Measurements from ENCODE around the gene AGPAT2. TPM values are rescaled to one million over a fixed set of nuclear protein-coding genes. Genes with fewer than 3 reads are reported as not detected.

Gene AGPAT2
- total RNA-seq, 1 donor from 2014 or later, result 47.8 TPM

DNA sequence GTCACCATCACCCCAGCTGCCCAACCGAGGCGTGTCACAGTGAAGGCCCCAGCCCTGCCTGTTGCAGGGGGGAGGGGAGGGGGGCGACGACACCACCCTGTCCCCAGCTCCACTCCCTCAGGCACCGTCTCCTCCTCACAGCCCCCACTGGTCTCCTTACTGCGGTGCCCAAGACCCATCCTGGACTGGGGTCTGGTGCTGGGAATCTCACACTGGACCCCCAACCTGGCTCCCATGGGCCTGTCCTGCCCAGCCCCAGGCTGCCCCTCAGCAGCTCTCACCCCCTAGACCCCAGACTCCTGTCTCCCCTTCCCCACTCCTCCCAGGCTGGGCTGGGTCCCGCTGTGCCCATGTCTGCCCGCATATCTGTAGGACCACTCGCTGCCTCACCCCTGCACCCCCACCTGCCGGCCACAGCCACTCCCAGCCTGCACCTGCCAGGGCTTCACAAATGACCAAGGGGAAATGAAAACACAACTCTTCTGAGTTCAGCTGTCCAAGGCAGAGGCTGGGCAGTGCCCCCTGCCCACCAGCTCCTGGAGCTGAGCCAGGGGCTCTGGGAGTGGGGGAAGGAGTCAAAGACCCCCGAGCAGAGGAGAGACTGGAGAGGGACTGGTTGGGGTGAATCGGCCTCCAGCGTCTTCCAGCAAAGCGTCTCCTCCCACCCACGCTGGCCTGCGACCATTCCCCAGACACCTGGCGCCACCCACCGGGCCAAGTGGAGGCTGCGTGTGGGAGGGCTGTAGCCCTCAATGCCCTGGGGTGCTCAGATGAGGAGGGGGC, 57.2 kb downstream of the AGPAT2 start:
- Mint-ChIP-seq H3K27me3 (peaks cover 4% of the 10 kb centered on the region), H3K9me3 (no peaks in the 10 kb centered on the region), H3K4me1 (ENCODE audit: unreplicated experiment) (peaks cover 11% of the 10 kb centered on the region), H3K36me3 (no peaks in the 10 kb centered on the region), H3K27ac (no peak overlapping the region), H3K4me3 (no peak overlapping the region)
- DNase-seq (ENCODE audit: extremely low spot score, unreplicated experiment), result peak; percentile 83
- TF ChIP-seq, protein P1, sequence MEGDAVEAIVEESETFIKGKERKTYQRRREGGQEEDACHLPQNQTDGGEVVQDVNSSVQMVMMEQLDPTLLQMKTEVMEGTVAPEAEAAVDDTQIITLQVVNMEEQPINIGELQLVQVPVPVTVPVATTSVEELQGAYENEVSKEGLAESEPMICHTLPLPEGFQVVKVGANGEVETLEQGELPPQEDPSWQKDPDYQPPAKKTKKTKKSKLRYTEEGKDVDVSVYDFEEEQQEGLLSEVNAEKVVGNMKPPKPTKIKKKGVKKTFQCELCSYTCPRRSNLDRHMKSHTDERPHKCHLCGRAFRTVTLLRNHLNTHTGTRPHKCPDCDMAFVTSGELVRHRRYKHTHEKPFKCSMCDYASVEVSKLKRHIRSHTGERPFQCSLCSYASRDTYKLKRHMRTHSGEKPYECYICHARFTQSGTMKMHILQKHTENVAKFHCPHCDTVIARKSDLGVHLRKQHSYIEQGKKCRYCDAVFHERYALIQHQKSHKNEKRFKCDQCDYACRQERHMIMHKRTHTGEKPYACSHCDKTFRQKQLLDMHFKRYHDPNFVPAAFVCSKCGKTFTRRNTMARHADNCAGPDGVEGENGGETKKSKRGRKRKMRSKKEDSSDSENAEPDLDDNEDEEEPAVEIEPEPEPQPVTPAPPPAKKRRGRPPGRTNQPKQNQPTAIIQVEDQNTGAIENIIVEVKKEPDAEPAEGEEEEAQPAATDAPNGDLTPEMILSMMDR (conservative IDR thresholded peaks at IDR 0.05), result peak; percentile 78

DNA sequence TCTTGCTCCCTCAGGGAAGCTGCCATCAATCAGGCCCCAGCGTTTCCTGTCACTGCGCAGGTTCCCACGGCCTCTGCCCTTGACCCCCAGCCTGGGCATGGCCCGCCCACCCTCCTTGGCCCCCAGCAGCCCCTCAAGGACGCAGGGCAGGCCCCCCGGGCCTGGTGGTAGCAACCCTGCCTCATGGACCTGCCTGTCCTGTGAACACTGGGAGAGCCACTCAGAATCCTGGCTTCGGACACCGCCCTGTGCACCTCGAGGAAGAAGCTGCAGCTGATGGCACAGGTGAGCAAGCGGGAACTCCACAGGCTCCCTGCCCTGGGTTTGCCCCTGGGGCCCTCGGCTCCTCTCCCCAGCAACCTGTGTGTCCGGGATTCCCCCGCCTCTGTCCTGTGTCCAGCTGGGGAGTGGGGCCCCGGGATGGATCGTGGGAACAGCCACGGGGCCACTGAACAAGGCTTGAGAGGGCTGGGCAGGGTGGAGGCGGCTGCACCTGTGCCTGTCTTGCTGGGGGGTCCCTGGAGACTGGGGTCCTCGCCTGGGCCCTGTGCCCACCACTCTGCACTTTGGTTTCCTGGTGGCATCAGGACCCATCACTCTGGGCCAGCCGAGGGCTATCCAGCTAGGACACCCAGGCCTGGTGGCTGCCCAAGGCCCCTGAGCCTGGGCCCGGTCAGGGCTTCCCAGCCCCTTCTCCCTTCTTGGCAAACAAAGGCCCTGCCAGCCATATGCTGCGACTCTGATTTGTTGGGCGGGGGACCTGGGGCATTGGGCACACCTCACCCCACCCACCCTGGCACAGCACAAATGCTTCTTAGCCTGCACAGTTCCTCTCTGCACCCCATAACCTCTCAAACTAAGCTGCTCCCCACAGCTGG, 58.0 kb downstream of the AGPAT2 start:
- Mint-ChIP-seq H3K4me1 (ENCODE audit: unreplicated experiment) (peaks cover 11% of the 10 kb centered on the region), H3K27ac (no peak overlapping the region), H3K27me3 (no peaks in the 10 kb centered on the region), H3K9me3 (no peaks in the 10 kb centered on the region), H3K4me3 (no peak overlapping the region), H3K36me3 (no peaks in the 10 kb centered on the region)
- TF ChIP-seq, protein P1 (conservative IDR thresholded peaks at IDR 0.05), result no peak
- DNase-seq (ENCODE audit: extremely low spot score, unreplicated experiment), result no peak

DNA sequence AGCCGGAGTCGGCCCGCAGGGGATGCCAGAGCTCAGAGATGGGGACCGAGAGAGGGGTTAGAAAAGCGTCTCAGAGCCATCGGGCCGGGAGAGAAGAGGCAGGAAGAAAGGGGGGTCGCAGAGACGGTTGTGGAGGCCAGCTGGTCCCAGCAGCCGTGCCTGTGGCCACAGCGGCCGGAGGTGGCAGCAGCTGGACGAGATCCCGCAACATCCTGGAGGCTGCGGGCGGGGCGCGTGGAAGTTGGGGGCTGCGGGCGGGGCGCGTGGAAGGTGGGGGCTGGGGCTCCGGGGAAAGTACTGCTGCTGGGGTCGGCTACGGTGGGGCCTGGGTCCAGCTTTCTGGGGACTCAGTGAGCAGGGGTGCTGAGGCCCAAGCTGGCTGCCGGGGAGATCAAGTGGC, 59.0 kb downstream of the AGPAT2 start:
- TF ChIP-seq, protein P1 (conservative IDR thresholded peaks at IDR 0.05), result no peak
- Mint-ChIP-seq H3K4me1 (ENCODE audit: unreplicated experiment) (peaks cover 11% of the 10 kb centered on the region), H3K9me3 (no peaks in the 10 kb centered on the region), H3K36me3 (no peaks in the 10 kb centered on the region), H3K27ac (no peak overlapping the region), H3K4me3 (no peak overlapping the region), H3K27me3 (no peaks in the 10 kb centered on the region)
- no peak for DNase-seq (ENCODE audit: extremely low spot score, unreplicated experiment)

DNA sequence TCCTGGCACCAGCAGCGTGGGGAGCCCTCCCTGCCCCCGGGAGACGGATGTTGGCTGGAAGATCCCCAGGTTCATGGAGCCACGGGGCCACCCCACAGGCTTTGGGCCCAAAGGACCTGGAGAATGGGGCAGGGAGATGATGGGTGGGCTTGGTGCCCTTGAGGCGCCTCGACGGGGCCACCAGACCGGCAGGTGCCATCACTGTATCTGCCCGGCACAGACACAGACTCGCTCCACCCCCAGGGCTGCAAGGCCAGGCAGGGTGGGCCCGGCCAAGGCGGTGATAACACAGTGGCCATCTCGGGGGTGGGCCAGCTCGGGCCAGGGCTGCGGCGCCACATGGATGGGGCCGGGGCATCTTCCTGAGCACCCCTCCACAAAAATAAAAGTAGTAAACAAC, 59.6 kb downstream of the AGPAT2 start:
- DNase-seq (ENCODE audit: extremely low spot score, unreplicated experiment), result no peak
- TF ChIP-seq, protein P1 (conservative IDR thresholded peaks at IDR 0.05), result no peak
- no peak overlapping the region for H3K27ac Mint-ChIP-seq
- no peaks in the 10 kb centered on the region for H3K27me3 Mint-ChIP-seq
- no peaks in the 10 kb centered on the region for H3K36me3 Mint-ChIP-seq
- H3K4me3 Mint-ChIP-seq, result peak overlapping the region; percentile 44
- peaks cover 11% of the 10 kb centered on the region for H3K4me1 Mint-ChIP-seq (ENCODE audit: unreplicated experiment)
- no peaks in the 10 kb centered on the region for H3K9me3 Mint-ChIP-seq

DNA sequence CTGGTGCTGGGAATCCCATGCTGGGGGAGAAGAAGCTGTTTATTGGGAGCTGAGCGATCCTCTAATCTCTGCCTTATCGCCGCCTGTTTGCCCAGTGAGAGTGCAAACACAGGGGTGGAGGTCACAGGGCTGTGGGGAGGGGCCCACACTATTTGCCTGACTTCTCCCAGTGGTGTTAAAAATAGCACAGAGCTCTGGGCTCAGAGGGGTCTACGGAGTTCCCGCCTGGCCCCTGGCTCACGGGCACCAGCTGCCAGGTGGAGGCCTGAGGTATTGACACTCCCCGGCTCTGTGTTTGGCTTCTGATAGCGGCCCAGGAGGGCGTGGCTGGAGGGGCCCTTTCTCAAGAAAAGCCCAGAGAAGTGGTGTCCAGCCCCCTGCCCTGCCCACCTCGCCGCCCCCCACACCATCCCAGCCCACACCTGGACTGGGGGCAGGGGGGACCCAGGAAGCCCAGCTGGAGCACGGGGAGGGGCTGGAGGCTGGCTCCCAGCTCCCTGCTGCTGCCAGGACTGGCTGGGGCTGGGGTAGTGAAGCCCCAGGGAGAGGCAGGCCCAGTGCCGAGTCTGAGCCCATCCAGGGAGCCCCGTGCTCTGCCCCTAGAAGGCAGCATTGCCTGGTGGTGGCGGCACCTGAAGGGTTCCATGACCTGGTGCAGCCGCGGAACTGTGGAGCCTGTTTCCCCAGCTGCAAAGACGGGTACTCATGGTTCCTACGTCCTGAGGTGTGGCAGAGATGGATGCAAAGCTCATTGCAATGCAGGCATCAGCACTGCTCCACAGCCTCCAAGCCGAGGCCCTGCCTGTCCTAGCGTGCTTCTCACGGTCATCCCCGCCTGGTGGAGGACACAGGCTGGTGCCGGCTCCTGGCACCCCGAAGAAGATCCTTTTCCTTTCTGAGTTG, 60.3 kb downstream of the AGPAT2 start:
- no peak overlapping the region for H3K27ac Mint-ChIP-seq
- no peak for DNase-seq (ENCODE audit: extremely low spot score, unreplicated experiment)

More for the DNA sequence above, 60.3 kb downstream of the AGPAT2 start:
- Mint-ChIP-seq H3K9me3 (no peaks in the 10 kb centered on the region), H3K4me1 (ENCODE audit: unreplicated experiment) (peaks cover 11% of the 10 kb centered on the region), H3K36me3 (no peaks in the 10 kb centered on the region), H3K4me3 (peak overlapping the region; percentile 44), H3K27me3 (no peaks in the 10 kb centered on the region)
- TF ChIP-seq, protein P1 (conservative IDR thresholded peaks at IDR 0.05), result peak; percentile 51
